T-helper 2 cell treated with Interferon-gamma antibody and Interleukin-4, amounts not matched to agents 5 μg/mL and 100 μg/mL, for 36 hours (primary cell): ENCODE results near the gene ITGB3BP.
"Not testable (repeated sequence)": the region's sequence is repeated elsewhere in the genome, so short reads cannot be mapped to it uniquely, and the experiment has no call there.

Source experiments
- DNase-seq: peaks from one replicate; pipeline ENCODE4 v3.0.0; 2021; ENCODE audit warnings: low spot score
- H3K27ac Mint-ChIP-seq: one replicate; pipeline ENCODE4 v1.8.0; 2021; ENCODE audit warnings: mild to moderate bottlenecking, mixed read lengths
- H3K27me3 Mint-ChIP-seq: one replicate; pipeline ENCODE4 v1.8.0; 2021; ENCODE audit warnings: low read depth, mixed read lengths
- H3K36me3 Mint-ChIP-seq: one replicate; pipeline ENCODE4 v1.8.0; 2021; ENCODE audit warnings: low read depth, mixed read lengths
- H3K4me1 Mint-ChIP-seq: one replicate; pipeline ENCODE4 v1.8.0; 2021; ENCODE audit warnings: low read depth, mixed read lengths
- H3K4me3 Mint-ChIP-seq: one replicate; pipeline ENCODE4 v1.8.0; 2022; ENCODE audit warnings: mild to moderate bottlenecking, moderate library complexity, mixed read lengths
- H3K9me3 Mint-ChIP-seq: one replicate; pipeline ENCODE4 v1.8.0; 2021; ENCODE audit warnings: mixed read lengths

The ITGB3BP gene, protein sequence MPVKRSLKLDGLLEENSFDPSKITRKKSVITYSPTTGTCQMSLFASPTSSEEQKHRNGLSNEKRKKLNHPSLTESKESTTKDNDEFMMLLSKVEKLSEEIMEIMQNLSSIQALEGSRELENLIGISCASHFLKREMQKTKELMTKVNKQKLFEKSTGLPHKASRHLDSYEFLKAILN

DNA sequence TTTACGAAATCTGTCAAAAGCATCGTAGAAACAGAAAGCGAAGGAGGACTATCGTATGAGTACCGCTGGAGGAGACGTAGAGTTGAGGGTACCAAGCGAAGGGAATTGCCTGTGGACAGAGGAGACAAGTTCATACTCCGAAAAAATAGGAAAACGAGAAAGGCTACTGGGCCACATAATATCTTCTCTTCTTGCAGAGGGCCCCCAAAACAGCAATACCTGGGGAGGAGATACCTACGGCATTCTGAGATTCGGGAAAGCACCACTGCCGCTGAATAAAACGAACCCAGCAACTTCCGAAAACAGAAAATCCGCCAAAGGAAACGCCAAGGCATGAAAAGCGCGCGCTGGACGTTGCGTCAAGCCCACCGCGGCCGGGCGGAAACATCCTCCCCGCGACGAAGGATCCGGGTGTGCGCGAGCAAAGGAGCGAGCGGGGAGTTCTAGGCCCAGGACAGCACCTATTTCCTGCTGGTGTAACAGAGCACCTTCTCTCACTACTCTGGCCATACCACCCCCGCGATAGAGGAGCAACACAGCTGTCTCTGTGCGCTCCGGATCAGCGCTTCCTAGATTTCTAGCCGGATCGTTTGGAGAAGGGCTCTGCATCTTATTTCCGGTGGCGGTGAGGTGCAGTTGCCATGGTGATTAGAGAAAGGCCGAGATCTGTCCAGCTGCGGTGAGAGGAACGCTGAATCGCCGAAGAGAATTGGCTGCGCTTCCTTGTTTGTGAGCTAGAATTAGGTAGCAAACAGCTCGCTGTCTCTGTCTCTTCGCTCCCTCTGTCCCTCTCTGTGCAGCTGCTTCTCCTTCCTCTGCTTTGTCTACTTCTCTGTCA, at the start of gene ITGB3BP, which contains the start of gene EFCAB7:
ITGB3BP (minus strand) TSS at position 335 of the 838 bp plus-strand sequence; CDS start at position 243, 92 bp downstream.
EFCAB7 (plus strand) TSS at position 635 of the 838 bp plus-strand sequence. CDS start 2,048 bp downstream, outside the sequence.
- H3K9me3 Mint-ChIP-seq = no peaks in the 10 kb centered on the region
- peak within 1 kb of the TSS; percentile 95 for H3K27ac Mint-ChIP-seq

DNA sequence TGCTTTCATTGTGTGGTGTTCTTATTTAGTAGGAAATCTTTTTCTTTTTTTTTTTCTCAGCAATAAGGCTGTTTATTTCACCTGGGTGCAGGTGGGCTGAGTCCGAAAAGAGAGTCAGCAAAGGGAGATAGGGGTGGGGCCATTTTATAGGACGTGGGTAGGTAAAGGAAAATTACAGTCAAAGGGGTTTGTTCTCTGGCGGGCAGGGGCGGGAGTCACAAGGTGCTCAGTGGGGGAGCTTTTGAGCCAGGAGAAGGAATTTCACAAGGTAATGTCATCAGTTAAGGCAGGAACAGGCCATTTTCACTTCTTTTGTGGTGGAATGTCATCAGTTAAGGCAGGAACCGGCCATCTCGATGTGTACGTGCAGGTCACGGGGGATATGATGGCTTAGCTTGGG, 49.7 kb upstream of the ITGB3BP start:
- not testable (repeated sequence) for H3K4me1 Mint-ChIP-seq, H3K27ac Mint-ChIP-seq, H3K9me3 Mint-ChIP-seq, H3K27me3 Mint-ChIP-seq, DNase-seq, H3K4me3 Mint-ChIP-seq, H3K36me3 Mint-ChIP-seq

More for the DNA sequence above, at the start of gene ITGB3BP, which contains the start of gene EFCAB7:
- Mint-ChIP-seq H3K36me3 (peaks cover 8% of the 10 kb centered on the region), H3K4me1 (peaks cover 31% of the 10 kb centered on the region), H3K4me3 (peak within 1 kb of the TSS; percentile 99), H3K27me3 (no peaks in the 10 kb centered on the region)
- DNase-seq = peak; percentile 85

DNA sequence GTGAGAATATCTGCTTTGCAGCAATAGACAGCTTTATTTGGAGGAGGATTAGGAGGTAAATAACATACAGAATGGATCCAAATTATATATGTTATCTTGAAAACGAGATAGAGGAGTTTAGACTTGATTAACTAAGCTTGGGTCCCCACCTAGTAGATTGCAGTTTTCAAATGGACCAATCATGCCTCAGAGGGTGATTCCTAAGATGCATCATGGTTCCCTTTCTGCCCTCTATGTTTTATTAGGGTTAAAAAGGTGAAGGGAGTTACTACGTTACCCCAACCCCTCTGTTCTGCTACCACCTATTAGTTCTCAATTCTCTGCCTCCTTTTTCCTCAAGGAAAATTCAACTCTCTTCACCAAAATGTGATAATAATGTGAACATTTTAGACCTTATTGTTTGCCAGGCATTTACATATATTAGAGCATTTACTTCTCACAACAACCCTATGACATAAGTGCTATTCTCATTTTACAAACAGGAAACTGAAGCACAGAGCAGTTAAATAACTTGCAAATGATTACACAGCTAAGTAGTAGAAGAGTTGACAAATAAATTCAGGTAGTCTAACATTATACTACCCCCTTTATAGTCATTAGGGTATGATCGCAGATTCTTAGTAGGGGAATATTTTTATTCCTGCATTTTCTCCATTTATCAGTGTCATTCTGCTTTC, 46.8 kb upstream of the ITGB3BP start:
- Mint-ChIP-seq H3K4me1 (no peaks in the 10 kb centered on the region), H3K36me3 (peaks cover 2% of the 10 kb centered on the region), H3K4me3 (no peak overlapping the region), H3K27me3 (no peaks in the 10 kb centered on the region), H3K27ac (no peak overlapping the region), H3K9me3 (no peaks in the 10 kb centered on the region)
- DNase-seq = no peak

DNA sequence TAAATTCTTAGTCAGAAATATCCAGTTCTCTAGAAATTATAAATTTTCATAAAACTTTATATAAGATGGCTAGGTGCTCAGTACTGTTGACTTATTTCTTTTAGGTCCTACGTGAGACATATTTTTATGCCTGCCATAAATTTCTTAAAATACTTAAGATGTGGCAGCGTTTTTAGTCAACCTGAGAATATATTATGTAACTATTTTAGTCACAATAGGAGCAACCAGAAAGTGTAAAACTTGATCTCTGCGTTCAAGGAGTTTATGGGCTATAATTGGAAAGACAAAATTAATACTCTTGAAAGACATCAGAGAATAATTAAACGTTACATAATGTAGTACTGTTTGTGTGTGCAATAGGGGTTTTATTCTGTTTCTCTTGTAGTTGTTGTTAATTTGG, 46.0 kb upstream of the ITGB3BP start:
- Mint-ChIP-seq H3K27ac (no peak overlapping the region), H3K27me3 (no peaks in the 10 kb centered on the region), H3K36me3 (peaks cover 6% of the 10 kb centered on the region), H3K4me3 (no peak overlapping the region), H3K9me3 (no peaks in the 10 kb centered on the region), H3K4me1 (no peaks in the 10 kb centered on the region)
- DNase-seq = no peak

DNA sequence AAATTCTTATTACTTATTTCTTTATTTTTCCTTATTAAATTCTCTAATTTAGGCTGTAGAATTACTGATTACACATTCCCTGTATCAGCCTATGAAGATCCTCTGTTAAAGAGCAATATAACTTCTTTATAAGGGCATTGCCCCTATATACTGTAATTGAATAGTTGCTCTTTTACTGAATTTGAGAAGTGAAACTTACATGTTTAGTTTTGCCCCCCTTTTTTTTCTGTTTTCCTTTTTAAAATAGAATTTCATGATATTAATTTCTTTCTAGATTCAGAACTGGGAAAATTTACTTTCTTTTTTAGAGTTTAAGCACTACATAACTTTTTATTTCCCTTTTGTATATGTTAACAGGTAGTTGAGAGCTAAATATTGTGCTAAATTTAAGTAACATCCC, 40.7 kb upstream of the ITGB3BP start:
- Mint-ChIP-seq H3K27ac (no peak overlapping the region), H3K36me3 (peaks cover 14% of the 10 kb centered on the region), H3K4me3 (no peak overlapping the region), H3K27me3 (no peaks in the 10 kb centered on the region), H3K9me3 (no peaks in the 10 kb centered on the region), H3K4me1 (no peaks in the 10 kb centered on the region)
- DNase-seq = no peak

DNA sequence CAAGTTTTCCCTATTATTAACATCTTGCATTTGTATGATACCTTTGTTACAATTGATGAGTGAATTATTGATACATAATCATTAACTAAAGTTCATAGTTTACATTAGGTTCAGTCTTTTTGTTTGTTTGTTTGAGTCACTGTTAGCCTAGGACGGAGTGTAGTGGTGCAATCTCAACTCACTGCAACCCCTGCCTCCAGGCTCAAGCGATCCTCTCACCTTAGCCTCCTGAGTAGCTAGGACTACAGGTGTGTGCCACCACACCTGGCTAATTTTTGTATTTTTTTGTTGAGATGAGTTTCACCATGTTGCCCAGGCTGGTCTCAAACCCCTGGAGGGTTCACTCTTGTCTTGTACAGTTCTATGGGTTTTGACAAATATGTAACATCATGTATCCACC, 36.3 kb upstream of the ITGB3BP start:
- no peaks in the 10 kb centered on the region for H3K9me3 Mint-ChIP-seq
- H3K27ac Mint-ChIP-seq = no peak overlapping the region
- no peaks in the 10 kb centered on the region for H3K27me3 Mint-ChIP-seq
- no peak overlapping the region for H3K4me3 Mint-ChIP-seq
- peaks cover 2% of the 10 kb centered on the region for H3K4me1 Mint-ChIP-seq
- DNase-seq = no peak
- H3K36me3 Mint-ChIP-seq = peaks cover 9% of the 10 kb centered on the region

DNA sequence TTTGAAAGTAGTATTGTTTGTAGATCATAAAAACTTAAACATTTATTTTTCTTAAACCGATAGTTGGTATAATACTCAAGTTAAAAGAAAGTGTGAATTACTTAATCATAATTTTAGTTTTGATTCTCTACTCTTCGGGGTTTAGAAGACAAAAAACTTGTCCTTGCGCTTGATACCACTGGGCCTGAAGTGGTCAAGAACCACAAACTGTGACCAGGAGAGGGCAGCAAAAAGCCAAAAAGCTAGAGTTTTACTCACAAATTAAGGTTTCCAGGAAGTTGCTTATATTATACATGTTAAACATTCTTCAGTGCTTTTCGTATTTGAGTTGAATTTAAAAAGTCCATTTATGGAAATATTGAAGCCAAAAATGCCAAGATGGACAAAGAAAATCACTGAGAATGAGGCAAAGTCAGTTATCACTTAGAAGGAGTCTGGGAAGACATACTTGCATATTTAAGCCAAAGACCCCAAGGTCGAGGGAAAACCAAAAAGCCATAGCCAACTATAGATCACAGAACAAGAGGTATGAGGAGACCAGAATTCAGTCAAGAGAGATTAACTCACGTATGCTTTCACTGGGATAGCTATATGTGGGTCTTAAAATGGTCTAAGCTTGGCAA, 34.5 kb upstream of the ITGB3BP start:
- no peak for DNase-seq
- Mint-ChIP-seq H3K27me3 (no peaks in the 10 kb centered on the region), H3K36me3 (peaks cover 4% of the 10 kb centered on the region), H3K4me1 (peaks cover 2% of the 10 kb centered on the region), H3K4me3 (no peak overlapping the region), H3K9me3 (no peaks in the 10 kb centered on the region), H3K27ac (no peak overlapping the region)

DNA sequence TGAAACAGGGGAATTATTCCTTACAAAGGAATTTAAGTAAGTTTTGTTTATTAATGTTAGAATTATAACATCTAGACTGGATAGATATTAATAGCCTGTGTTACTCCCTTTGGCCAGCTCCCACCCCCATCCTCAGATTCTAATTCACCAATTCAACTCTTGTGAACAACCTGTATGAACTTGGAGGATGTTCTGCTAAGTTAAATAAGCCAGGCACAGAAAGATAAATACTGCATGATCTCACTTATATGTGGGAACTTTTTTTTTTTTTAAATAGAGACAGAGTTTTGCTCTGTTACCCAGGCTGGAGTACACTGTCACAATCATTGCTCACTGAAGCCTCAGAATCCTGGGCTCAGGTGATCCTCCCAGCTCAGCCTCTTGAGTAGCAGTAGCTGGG, 32.5 kb upstream of the ITGB3BP start:
- peaks cover 7% of the 10 kb centered on the region for H3K36me3 Mint-ChIP-seq
- H3K4me3 Mint-ChIP-seq = no peak overlapping the region
- H3K27me3 Mint-ChIP-seq = no peaks in the 10 kb centered on the region
- no peak for DNase-seq
- no peak overlapping the region for H3K27ac Mint-ChIP-seq
- H3K4me1 Mint-ChIP-seq = peaks cover 2% of the 10 kb centered on the region
- no peaks in the 10 kb centered on the region for H3K9me3 Mint-ChIP-seq

DNA sequence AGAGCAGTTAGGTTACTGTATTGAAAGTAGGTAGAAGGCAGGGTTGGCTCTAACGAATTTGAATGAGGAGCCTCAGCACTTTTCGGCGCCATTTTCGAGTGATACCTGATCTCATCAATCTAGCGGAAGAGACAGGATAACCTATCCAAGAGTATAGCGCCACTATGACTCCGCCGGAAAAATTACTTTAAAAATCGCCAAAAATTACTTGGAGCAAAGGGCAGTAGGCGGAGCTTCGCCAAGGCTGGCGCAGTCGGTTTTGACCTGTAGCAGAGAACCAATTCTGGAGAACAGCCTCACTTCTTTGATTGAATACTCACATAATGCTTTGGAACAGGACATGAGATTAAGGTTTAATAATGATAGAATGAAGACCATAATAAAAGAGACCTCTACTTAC, 25.9 kb upstream of the ITGB3BP start:
- DNase-seq = no peak
- no peaks in the 10 kb centered on the region for H3K4me1 Mint-ChIP-seq
- H3K9me3 Mint-ChIP-seq = no peaks in the 10 kb centered on the region
- peaks cover 7% of the 10 kb centered on the region for H3K36me3 Mint-ChIP-seq
- no peak overlapping the region for H3K27ac Mint-ChIP-seq
- no peak overlapping the region for H3K4me3 Mint-ChIP-seq
- H3K27me3 Mint-ChIP-seq = no peaks in the 10 kb centered on the region

DNA sequence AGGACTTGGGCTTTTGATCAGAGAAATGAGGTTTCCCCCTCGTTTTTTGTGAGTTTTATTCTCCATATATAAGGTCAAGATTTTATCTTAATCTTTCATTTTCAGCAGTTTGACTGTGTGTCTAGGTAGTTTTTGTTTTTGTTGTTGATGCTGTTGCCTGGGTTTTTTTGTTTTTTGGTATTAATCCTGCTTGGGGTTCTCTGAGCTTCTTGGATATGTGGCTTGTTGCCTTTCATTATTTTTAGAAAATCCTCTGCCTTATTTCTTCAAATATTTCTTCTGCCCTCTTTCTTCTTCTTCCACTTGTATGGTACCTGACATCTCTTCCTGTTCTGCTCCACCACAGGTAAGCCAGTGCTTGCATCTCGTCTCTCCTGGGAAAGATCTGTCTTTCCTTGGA, 25.3 kb upstream of the ITGB3BP start:
- Mint-ChIP-seq H3K27ac (no peak overlapping the region), H3K36me3 (peaks cover 7% of the 10 kb centered on the region), H3K27me3 (no peaks in the 10 kb centered on the region), H3K4me1 (no peaks in the 10 kb centered on the region), H3K9me3 (no peaks in the 10 kb centered on the region), H3K4me3 (no peak overlapping the region)
- DNase-seq = no peak

DNA sequence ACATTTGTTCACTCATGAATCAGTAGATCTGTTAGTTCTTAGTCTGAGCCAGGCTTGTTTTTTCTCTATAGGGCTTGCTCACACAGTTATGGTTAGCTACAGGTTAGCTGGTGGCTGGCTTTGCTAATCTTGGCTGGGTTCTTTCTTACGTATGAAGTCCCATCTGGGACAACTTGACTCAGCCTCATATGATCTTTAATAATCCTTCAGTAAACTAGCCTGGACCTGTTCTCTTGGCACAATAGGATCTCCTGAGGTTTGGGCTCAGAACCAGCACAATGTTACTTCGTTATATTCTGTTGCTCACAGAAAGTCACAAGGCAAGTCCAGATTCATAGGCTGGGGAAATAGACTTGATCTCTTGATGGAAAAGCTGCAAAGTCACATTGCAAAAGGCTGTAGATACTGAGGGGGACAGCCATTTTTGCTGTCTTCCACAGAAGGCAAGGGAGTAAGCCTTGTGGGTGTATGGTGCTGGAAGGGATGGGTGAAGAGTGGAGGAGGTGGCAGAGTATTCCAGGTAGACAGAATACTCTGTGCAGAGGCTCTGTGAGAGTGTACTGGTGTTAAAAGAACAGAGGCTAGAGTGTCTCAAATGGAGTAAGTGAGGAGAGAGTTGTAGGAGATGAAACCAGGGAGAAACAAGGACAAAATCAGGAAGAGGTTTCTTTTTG, 24.7 kb upstream of the ITGB3BP start:
- H3K4me3 Mint-ChIP-seq = no peak overlapping the region
- H3K27ac Mint-ChIP-seq = no peak overlapping the region
- DNase-seq = no peak

DNA sequence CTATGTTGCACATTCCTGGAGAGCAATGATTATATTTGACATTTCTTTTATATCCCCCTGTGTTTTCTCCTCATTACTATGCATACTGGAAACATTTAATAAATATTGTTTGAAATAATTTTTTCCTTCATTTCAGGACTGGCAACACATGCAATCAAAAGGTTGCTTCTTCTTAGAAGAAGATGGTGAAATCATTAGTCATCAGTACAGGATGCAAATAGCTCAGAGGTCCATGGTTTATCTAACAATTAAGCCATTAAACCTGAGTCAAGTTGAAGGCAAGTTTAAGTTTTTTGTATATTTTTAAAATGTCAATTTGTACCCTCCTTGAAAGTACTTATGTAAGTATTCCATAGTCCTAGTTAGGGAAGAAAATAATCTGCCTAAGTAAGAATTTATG, 22.8 kb upstream of the ITGB3BP start:
- Mint-ChIP-seq H3K27me3 (no peaks in the 10 kb centered on the region), H3K36me3 (peaks cover 7% of the 10 kb centered on the region), H3K27ac (no peak overlapping the region), H3K4me3 (no peak overlapping the region), H3K4me1 (no peaks in the 10 kb centered on the region), H3K9me3 (no peaks in the 10 kb centered on the region)
- no peak for DNase-seq

More for the DNA sequence above, 24.7 kb upstream of the ITGB3BP start:
- no peaks in the 10 kb centered on the region for H3K4me1 Mint-ChIP-seq
- peaks cover 7% of the 10 kb centered on the region for H3K36me3 Mint-ChIP-seq
- no peaks in the 10 kb centered on the region for H3K27me3 Mint-ChIP-seq
- H3K9me3 Mint-ChIP-seq = no peaks in the 10 kb centered on the region

DNA sequence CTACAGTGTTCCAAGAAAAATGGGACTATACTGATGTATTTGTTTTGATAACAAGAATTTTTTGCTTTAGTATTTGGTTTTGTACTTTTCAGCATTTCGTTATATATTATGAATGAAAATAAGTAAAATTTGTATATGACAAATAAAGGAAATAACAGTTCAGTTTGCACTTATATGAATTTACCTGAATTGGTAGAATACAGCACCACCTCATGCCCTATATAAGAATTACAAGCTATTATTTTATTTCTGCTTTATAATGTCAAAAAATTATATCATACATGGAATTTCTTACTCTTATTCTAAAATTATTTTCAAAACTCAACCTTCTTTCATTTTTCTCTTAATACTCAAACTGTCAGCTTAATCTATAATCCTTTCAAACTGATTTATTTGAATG, 14.9 kb upstream of the ITGB3BP start:
- no peaks in the 10 kb centered on the region for H3K9me3 Mint-ChIP-seq
- no peak overlapping the region for H3K4me3 Mint-ChIP-seq
- no peaks in the 10 kb centered on the region for H3K4me1 Mint-ChIP-seq
- H3K36me3 Mint-ChIP-seq = peaks cover 9% of the 10 kb centered on the region
- no peak overlapping the region for H3K27ac Mint-ChIP-seq
- no peaks in the 10 kb centered on the region for H3K27me3 Mint-ChIP-seq
- DNase-seq = no peak
